HG03175 (cell line): ENCODE measurements around the gene PPM1B.
"Not testable (repeated sequence)": the region's sequence is repeated elsewhere in the genome, so short reads cannot be mapped to it uniquely, and the experiment has no call there.

ENCODE experiments used
- ATAC-seq: cut with Tn5 transposase; IDR thresholded peaks from one replicate; pipeline ENCODE4 v1.9.1; 2021; ENCODE audit warnings: mild to moderate bottlenecking, moderate library complexity; ENCODE audit not compliant: unreplicated experiment

PPM1B gene

DNA sequence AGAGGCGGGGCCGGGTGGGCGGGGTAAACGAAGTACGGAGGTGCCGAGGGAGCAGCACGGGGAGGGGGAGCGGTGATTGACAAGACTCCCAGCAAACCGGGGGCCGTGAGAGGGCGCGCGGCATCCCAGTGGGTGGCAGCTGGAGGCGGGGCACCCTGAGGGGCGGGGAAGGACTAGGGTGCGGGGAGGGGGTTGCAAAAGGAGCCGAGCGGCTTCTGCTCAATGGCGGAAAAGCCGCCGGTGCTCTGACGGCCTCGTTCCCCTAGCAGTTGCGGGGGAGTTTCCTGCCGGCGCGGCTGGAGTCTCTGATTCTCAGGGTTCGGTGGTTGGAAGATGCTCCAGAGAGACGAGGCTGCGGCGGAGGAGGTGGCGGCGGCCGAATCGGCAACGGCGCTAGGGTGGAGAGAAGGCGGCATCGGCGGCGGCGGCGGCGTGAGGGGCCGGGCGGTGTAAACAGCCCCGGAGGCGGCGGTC is at the start of gene PPM1B:
Gene PPM1B, plus strand, starts transcription at position 195 of the 474 bp plus-strand sequence. CDS start 32,325 bp downstream, outside the sequence.
- ATAC-seq, result peak; percentile 71

DNA sequence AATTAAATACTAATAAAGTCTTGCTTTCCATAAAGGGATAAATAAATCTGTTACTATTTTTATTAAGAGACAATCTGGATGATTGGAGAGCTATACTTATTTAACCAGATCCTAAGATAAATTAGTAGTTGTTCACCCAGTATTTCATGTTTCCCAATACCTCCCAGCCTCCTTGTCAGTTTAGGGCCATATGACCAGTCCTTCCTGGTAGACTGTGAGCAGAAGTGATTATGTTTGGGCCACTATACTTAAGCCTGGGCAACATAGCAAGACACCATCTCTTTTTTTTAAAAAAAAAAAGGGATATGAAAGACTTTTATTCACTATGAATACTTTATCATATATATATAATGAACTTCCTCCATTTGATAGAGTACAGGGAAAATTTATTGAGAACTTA is 48.8 kb upstream of the PPM1B start:
- no peak for ATAC-seq

- ATAC-seq, result no peak
Measured at GRCh38 chr2:44120428-44120827, 48.2 kb upstream of the PPM1B start.

DNA sequence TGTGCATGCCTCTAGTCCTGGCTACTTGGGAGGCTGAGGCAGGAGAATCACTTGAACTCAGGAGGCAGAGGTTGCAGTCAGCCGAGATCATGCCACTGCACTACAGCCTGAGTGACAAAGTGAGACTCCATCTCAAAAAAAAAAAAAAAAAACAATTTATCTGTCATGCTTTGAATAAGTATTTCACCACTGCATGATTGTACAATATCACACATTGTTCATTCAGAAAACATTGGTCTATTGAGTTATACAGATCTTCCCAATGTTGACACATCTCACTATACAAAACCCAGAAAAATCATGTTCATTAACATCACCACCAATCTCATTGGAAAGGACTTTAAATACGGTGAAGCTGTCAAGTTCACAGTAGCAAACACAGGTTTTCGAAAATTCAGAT is 46.8 kb upstream of the PPM1B start:
- no peak for ATAC-seq

GRCh38 chr2:44124500-44124899 is 44.2 kb upstream of the PPM1B start:
- no peak for ATAC-seq

- ATAC-seq, result no peak
Measured at GRCh38 chr2:44126106-44126797, 42.4 kb upstream of the PPM1B start.

DNA sequence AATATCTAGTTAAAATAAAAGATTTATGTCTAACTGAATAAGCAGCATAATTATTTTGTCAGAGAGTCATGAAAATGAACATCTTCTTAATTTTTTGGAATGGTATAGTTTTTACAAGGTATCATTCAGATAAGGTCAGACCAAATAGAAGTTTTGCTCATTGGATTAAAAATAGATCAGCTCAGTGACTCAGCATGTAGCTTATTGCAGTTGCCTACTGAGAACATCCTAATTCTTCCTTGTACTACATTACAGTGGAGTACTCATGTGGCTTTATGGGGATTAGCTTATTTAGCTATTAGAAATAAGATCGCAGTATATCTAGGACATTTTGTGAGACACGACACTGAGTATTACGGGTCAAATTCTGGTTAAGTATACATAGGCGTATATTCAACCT is 38.2 kb upstream of the PPM1B start:
- ATAC-seq, result no peak

DNA sequence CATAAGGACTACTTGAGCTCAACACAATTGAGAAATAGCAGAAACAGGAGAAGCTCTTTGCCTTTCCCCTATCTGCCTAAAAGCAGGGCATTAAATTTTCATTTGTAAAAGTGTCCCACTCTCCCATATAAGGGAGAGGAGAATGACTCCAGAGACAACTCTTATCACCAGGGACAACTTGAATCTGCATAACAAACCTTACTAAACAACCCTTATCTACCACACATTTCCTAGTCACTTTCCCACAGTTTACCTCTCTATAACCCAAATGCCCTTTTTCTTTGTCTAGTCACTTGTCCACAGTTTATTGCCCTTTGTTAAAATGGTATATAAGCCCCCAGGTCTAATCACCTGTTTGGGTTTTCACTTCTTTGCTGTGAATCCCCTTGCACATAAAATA is 37.5 kb upstream of the PPM1B start:
- ATAC-seq, result no peak

GRCh38 chr2:44133602-44134001 is 35.1 kb upstream of the PPM1B start:
- not testable (repeated sequence) for ATAC-seq

DNA sequence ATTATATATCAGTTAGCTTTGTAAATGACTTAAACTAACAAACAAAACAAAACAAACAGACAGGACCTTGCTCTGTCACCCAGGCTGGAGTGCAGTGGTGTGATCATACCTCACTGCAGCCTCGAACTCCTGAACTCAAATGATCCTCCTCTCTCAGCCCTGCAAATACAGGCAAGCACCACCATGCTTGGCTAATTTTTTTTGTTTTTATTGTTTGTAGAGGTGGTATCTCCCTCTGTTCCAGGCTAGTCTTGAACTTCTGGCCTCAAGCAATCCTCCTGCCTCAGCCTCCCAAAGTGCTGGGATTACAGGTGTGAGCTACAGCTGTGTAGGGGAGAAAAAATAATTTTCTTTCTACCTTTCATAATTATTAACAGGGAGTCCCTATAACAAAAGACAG is 33.8 kb upstream of the PPM1B start:
- ATAC-seq, result no peak

DNA sequence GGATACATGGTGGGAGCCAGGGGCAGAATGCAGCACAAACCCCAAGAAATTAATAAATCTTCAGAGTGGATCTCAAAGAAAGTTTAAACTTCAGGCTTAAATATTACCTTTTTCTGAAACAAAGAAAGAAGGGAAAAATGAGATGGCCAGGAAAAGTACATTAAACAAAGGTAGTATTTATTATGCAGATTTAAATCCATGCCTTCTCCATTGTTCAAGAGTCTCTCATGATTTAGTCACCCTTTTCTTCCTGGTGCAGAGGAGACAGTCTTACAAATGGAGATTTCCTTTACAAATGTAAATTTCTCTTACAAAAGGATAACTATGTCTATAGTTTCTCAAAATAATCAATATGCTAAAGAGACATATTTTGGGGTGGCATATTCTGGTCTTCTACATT is 33.4 kb upstream of the PPM1B start:
- no peak for ATAC-seq

DNA sequence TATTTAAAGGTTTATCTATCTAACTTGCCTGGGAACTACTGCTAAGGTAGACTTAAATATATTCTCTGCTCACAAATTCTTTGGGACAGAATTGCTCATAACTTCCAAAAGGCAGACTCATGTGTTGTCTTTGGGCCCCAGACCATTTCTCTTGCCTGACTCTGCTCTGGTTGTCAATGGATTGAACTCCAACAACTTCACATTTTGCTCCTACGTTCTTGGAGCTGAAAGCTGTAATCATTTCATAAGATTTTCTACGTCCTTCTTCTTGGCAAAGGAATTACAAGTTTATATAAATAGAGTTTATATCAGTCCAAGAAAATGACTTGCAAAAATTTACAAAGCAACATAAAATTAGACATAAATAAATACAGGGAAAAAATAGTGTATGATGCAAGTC is 32.9 kb upstream of the PPM1B start:
- ATAC-seq, result no peak

GRCh38 chr2:44136252-44136651 is 32.4 kb upstream of the PPM1B start:
- ATAC-seq, result no peak

GRCh38 chr2:44137048-44137447 is 31.6 kb upstream of the PPM1B start:
- no peak for ATAC-seq

- ATAC-seq, result no peak
Measured at GRCh38 chr2:44137872-44138551, 30.7 kb upstream of the PPM1B start.

- no peak for ATAC-seq
Measured at GRCh38 chr2:44139741-44140140, 28.9 kb upstream of the PPM1B start.

DNA sequence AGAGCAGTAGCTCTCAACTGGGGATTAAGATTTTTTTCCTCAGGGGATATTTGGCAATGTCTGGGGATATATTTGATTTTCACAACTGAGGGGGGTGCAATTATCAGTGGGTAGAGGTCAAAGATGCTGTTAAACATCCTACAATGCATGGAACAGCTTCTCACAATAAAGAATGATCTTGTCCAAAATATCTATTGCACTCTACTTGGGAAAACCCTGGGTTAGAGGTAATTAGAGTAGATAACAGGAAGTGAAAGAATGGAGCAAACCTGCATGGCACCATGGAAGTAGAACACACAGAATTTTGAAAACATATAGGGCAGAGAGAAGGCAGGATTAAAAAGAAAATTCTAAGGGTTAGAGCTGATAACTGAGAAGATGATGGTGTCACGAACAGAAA is 26.4 kb upstream of the PPM1B start:
- ATAC-seq, result no peak

DNA sequence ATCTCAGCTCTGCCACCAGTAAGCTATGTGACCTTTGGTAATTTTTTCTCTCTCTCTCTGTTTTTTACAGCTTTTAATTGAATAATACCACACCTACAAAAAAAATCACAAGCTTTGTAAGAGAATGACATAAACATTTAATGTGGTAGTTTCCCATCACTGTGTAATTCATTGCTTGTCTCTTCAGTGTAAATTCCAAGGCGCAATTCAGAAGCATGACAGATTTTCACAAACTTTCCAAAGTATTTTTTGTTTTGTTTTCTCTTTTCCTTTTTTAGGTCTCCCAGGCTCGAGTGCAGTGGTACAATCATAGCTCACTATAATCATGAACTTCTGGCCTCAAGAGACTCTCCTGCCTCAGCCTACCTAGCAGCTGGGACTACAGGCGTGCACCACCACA is 25.0 kb upstream of the PPM1B start:
- ATAC-seq, result no peak

DNA sequence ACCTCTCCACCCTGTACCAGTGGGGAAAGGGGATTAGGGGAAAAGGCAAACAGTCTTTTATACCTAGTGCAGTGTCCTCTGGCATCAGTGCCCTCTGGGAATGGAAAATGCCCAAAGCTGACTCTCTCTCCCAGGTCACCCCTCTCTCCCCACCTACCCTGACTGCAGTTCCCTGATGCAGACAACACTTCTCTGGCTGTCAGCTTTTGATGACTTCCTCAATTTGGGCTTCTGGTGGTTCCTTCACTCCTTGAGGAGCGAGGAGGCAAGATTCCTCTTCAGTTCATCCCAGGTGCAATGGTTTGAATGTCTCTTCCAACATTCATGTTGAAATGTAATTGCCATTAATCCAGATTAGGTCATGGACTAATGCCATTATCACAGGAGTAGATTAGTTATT is 19.7 kb upstream of the PPM1B start:
- ATAC-seq, result no peak

DNA sequence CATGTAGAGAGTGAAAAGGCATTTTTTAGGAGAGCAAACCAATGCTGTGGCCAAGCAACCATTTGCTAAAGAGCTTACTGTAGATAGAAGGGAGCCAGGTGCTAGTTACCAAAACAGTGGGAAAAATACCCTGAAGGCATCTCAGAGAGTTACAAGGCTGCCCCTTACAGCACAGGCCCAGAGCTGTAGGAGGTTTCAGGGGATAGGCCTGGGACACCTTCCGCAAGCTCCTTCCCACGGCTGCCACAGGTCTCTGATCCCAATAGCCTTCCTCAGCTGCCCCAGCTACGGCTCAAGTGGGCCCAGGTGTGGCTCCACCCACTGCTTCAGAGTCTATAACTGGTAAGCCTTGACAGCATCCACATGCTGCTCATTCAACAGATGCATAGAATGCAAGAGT is 18.2 kb upstream of the PPM1B start:
- ATAC-seq, result no peak

- no peak for ATAC-seq
Measured at GRCh38 chr2:44152865-44153669, 15.6 kb upstream of the PPM1B start.
